ENCODE measurements around the gene PARP16. TPM values are rescaled to one million over a fixed set of nuclear protein-coding genes. Genes with fewer than 3 reads are reported as not detected.

PARP16 gene
- polyA plus RNA-seq, 1 experiment: 5.2 TPM

- no peak for DNase-seq (ENCODE audit: low read depth)
- TF ChIP-seq CTCF (IDR thresholded peaks at IDR 0.05; ENCODE audit: insufficient read depth, low read depth, low read length): no peak
- Histone ChIP-seq H3K4me3 (ENCODE audit: low read depth, low read length) (no peak overlapping the region), H3K36me3 (ENCODE audit: control insufficient read depth, insufficient read depth, low read length) (no peaks in the 10 kb centered on the region; the same call in 1 of the 2 replicates), H3K27me3 (ENCODE audit: control insufficient read depth, insufficient read depth, low read length) (no peaks in the 10 kb centered on the region)
- CTCF ChIA-PET: interaction anchor here (0.8 to 1.3 kb wide), 3 partner anchors 11 to 22 kb away, joined by 3 to 9 read pairs (median 3); no protein-coding TSS in a partner anchor
- POLR2A ChIA-PET: no interaction called here
Observed at GRCh38 chr15:65248511-65249255, 38.0 kb downstream of the PARP16 start.

- POLR2A ChIA-PET: no interaction called here
- Histone ChIP-seq H3K36me3 (ENCODE audit: control insufficient read depth, insufficient read depth, low read length) (no peaks in the 10 kb centered on the region; the same call in 1 of the 2 replicates), H3K4me3 (ENCODE audit: low read depth, low read length) (no peak overlapping the region), H3K27me3 (ENCODE audit: control insufficient read depth, insufficient read depth, low read length) (no peaks in the 10 kb centered on the region)
- no peak for TF ChIP-seq CTCF (IDR thresholded peaks at IDR 0.05; ENCODE audit: insufficient read depth, low read depth, low read length)
- DNase-seq (ENCODE audit: low read depth): no peak
- CTCF ChIA-PET: interaction anchor here (1.1 to 2.3 kb wide), 2 partner anchors 15 to 24 kb away, joined by 3 to 8 read pairs; no protein-coding TSS in a partner anchor
Observed at GRCh38 chr15:65246939-65247338, 39.7 kb downstream of the PARP16 start.

GRCh38 chr15:65246026-65246714 is 40.5 kb downstream of the PARP16 start:
- ChIA-PET CTCF (interaction anchor here (0.6 to 2.3 kb wide), 3 partner anchors 14 to 206 kb away, joined by 3 to 8 read pairs (median 5); no protein-coding TSS in a partner anchor), POLR2A (interaction anchor here (1.1 kb wide), 1 partner anchor 61 kb away, joined by 4 read pairs; the partner anchor contains the start of gene CLPX)
- no peak for DNase-seq (ENCODE audit: low read depth)
- no peaks in the 10 kb centered on the region; the same call in 1 of the 2 replicates for H3K36me3 ChIP-seq (ENCODE audit: control insufficient read depth, insufficient read depth, low read length)
- H3K4me3 ChIP-seq (ENCODE audit: low read depth, low read length): no peak overlapping the region
- no peaks in the 10 kb centered on the region for H3K27me3 ChIP-seq (ENCODE audit: control insufficient read depth, insufficient read depth, low read length)
- TF ChIP-seq CTCF (IDR thresholded peaks at IDR 0.05; ENCODE audit: insufficient read depth, low read depth, low read length): no peak

GRCh38 chr15:65245096-65245856 is 41.4 kb downstream of the PARP16 start:
- TF ChIP-seq CTCF (IDR thresholded peaks at IDR 0.05; ENCODE audit: insufficient read depth, low read depth, low read length): no peak
- no peaks in the 10 kb centered on the region for H3K27me3 ChIP-seq (ENCODE audit: control insufficient read depth, insufficient read depth, low read length)
- H3K36me3 ChIP-seq (ENCODE audit: control insufficient read depth, insufficient read depth, low read length): no peaks in the 10 kb centered on the region; the same call in 1 of the 2 replicates
- CTCF ChIA-PET: interaction anchor here (0.6 kb wide), 1 partner anchor 207 kb away, joined by 5 read pairs; no protein-coding TSS in a partner anchor
- no peak overlapping the region for H3K4me3 ChIP-seq (ENCODE audit: low read depth, low read length)
- DNase-seq (ENCODE audit: low read depth): no peak
- POLR2A ChIA-PET: interaction anchor here (0.6 to 1.1 kb wide), 2 partner anchors 60 to 111 kb away, joined by 3 to 4 read pairs; partner anchors contain the start of gene CLPX
